Keratinocyte (primary cell): ENCODE results near the gene COIL. TPM values are rescaled to one million over a fixed set of nuclear protein-coding genes. Genes with fewer than 3 reads are reported as not detected.

Experiments used
- DNase-seq: peaks from one replicate; pipeline ENCODE4 v3.0.0-alpha.2; 2011; ENCODE audit warnings: low read depth, missing footprints, low spot score
- FAIRE-seq: peaks from 2 replicates; lab custom pipeline; 2011; peaks lifted over from hg19 to GRCh38; lab: Jason Lieb, UNC
- H2AFZ ChIP-seq: 2 replicates; pipeline ENCODE4 v1.6.0; 2012; ENCODE audit warnings: low read length, control low read depth, inconsistent platforms; ENCODE audit not compliant: control insufficient read depth
- H3K27ac ChIP-seq: 2 replicates; pipeline ENCODE4 v1.5.1; 2011; ENCODE audit warnings: low read length; ENCODE audit not compliant: control insufficient read depth, insufficient read depth
- H3K27me3 ChIP-seq: 3 replicates; pipeline ENCODE4 v1.6.0; 2011; ENCODE audit warnings: low read length; ENCODE audit not compliant: control insufficient read depth, insufficient read depth; ENCODE audit errors: extremely low read depth
- H3K36me3 ChIP-seq, 2 experiments: 2 replicates in 1 of 2; 3 replicates in 1 of 2; pipeline ENCODE4 v1.5.1; 2011; ENCODE audit warnings: low read length in 2 of 2, mild to moderate bottlenecking in 1 of 2; ENCODE audit not compliant: control insufficient read depth in 2 of 2, insufficient read depth in 2 of 2; ENCODE audit errors: extremely low read depth in 1 of 2
- H3K4me1 ChIP-seq: 3 replicates; pipeline ENCODE4 v1.5.1; 2011; ENCODE audit warnings: low read length; ENCODE audit not compliant: control insufficient read depth, insufficient read depth; ENCODE audit errors: extremely low read depth
- H3K4me2 ChIP-seq: 3 replicates; pipeline ENCODE4 v1.6.0; 2011; ENCODE audit warnings: low read depth, low read length; ENCODE audit not compliant: control insufficient read depth, insufficient read depth; ENCODE audit errors: extremely low read depth
- H3K4me3 ChIP-seq, 3 experiments: fragments of 200-600 bp in 1 of 3; sonication (generic) in 1 of 3; 2 replicates in 2 of 3; 3 replicates in 1 of 3; pipeline ENCODE4 v1.5.1; 2011 to 2016; ENCODE audit warnings: low read length in 3 of 3, mild to moderate bottlenecking in 3 of 3, control low read depth in 2 of 3, inconsistent platforms in 1 of 3, low read depth in 1 of 3, mixed read lengths in 1 of 3, mixed run types in 1 of 3, moderate library complexity in 1 of 3; ENCODE audit not compliant: control insufficient read depth in 2 of 3, insufficient read depth in 2 of 3; ENCODE audit errors: extremely low read depth in 1 of 3
- H3K79me2 ChIP-seq: 2 replicates; pipeline ENCODE4 v1.6.0; 2012; ENCODE audit warnings: low read length; ENCODE audit not compliant: control insufficient read depth, insufficient read depth
- H3K9ac ChIP-seq: 3 replicates; pipeline ENCODE4 v1.6.0; 2011; ENCODE audit warnings: low read length; ENCODE audit not compliant: control insufficient read depth, insufficient read depth; ENCODE audit errors: extremely low read depth
- H3K9me1 ChIP-seq: 3 replicates; pipeline ENCODE4 v1.6.0; 2011; ENCODE audit warnings: low read length; ENCODE audit not compliant: control insufficient read depth, insufficient read depth; ENCODE audit errors: extremely low read depth
- H3K9me3 ChIP-seq: 2 replicates; pipeline ENCODE4 v1.5.1; 2012; ENCODE audit warnings: low read depth, low read length; ENCODE audit not compliant: control insufficient read depth
- H4K20me1 ChIP-seq: 3 replicates; pipeline ENCODE4 v1.6.0; 2011; ENCODE audit warnings: low read length; ENCODE audit not compliant: control insufficient read depth, insufficient read depth; ENCODE audit errors: extremely low read depth
- CTCF ChIP-seq, 3 experiments: IDR thresholded peaks in 1 of 3; conservative IDR thresholded peaks in 1 of 3; optimal IDR thresholded peaks in 1 of 3; 2 replicates in 2 of 3; 3 replicates in 1 of 3; pipeline versions ENCODE3 to v1.5.1; 2011; ENCODE audit warnings: low read length in 3 of 3, mild to moderate bottlenecking in 3 of 3, moderate library complexity in 2 of 3, control low read depth in 1 of 3, inconsistent platforms in 1 of 3; ENCODE audit not compliant: insufficient read depth in 2 of 3; ENCODE audit errors: extremely low read depth in 1 of 3
- EZH2 ChIP-seq: IDR thresholded peaks from one replicate; pipeline ENCODE4 v1.6.1; 2012; ENCODE audit warnings: inconsistent platforms, mild to moderate bottlenecking, low read length, moderate library complexity
- dilution Hi-C: fragments of 300-500 bp; cut with MboI; formaldehyde crosslinking; loops from one replicate; pipeline ENCODE4 v1.7.0; 2020; ENCODE audit warnings: low sequenced_read_pairs; ENCODE audit not compliant: extremely low pct_ligation_motif_present
- polyA plus RNA-seq, 5 experiments: library from polyadenylated mRNA; depleted of rRNA in 3 of 5; stranded (reverse) in 3 of 5; stranded (forward) in 1 of 5; unstranded in 1 of 5; fragments of >200 nt; gene quantifications; 1 replicate in 1 of 5; 2 replicates in 3 of 5; 3 replicates in 1 of 5; pipeline versions ENCODE4 v1.2.1 to v1.2.3, GENCODE V29; 2011 to 2012; ENCODE audit warnings: missing spikeins in 2 of 5, low read depth in 1 of 5, low replicate concordance in 1 of 5

The COIL gene
- polyA plus RNA-seq, 1 donor (not counting 4 experiments of a cell fraction or from before 2014, with no cell fraction given): 11.6 TPM

- FAIRE-seq: no peak
- Histone ChIP-seq H3K9ac (peak overlapping the region; percentile 97), H3K36me3 (peaks cover 0 to 15% of the 10 kb centered on the region in 2 experiments), H3K9me3 (no peaks in the 10 kb centered on the region), H4K20me1 (no peaks in the 10 kb centered on the region), H3K79me2 (peaks cover 43% of the 10 kb centered on the region), H3K27me3 (no peaks in the 10 kb centered on the region), H3K4me3 (peak overlapping the region; percentile 85 to 97 (median 93)), H2AFZ (no peak overlapping the region), H3K4me2 (peak overlapping the region; percentile 86), H3K9me1 (no peaks in the 10 kb centered on the region), H3K27ac (peak overlapping the region; percentile 93), H3K4me1 (peaks cover 27% of the 10 kb centered on the region)
- DNase-seq: no peak
- no peak for TF ChIP-seq CTCF (optimal IDR thresholded peaks at IDR 0.05 in 1 of 3, IDR thresholded peaks at IDR 0.05 in 1 of 3, conservative IDR thresholded peaks at IDR 0.05 in 1 of 3; ENCODE audit: extremely low read depth in 1 of 3, insufficient read depth in 2 of 3, low read length in 3 of 3)
- dilution Hi-C loops: no loop called here
These were observed 46.1 kb downstream of the COIL start for GRCh38 chr17:56914581-56915273.

GRCh38 chr17:56913867-56914580, 46.8 kb downstream of the COIL start, which contains the start of gene TRIM25:
Gene TRIM25 (minus strand): TSS chr17:56914049. CDS start chr17:56913988, 61 bp downstream.
- peaks cover 47% of the 10 kb centered on the region for H3K79me2 ChIP-seq
- H3K36me3 ChIP-seq: peaks cover 0 to 17% of the 10 kb centered on the region in 2 experiments
- peak within 1 kb of the TSS; percentile 97 for H3K9ac ChIP-seq
- peak within 1 kb of the TSS; percentile 93 for H3K27ac ChIP-seq
- H3K4me3 ChIP-seq: peak within 1 kb of the TSS; percentile 85 to 97 (median 93)
- no peaks in the 10 kb centered on the region for H3K9me3 ChIP-seq
- H3K4me2 ChIP-seq: peak within 1 kb of the TSS; percentile 97
- dilution Hi-C loops: no loop called here
- H3K4me1 ChIP-seq: peaks cover 30% of the 10 kb centered on the region
- H4K20me1 ChIP-seq: no peaks in the 10 kb centered on the region
- FAIRE-seq (no peak), DNase-seq (no peak)
- TF ChIP-seq CTCF (optimal IDR thresholded peaks at IDR 0.05 in 1 of 3, IDR thresholded peaks at IDR 0.05 in 1 of 3, conservative IDR thresholded peaks at IDR 0.05 in 1 of 3; ENCODE audit: extremely low read depth in 1 of 3, insufficient read depth in 2 of 3, low read length in 3 of 3): no peak
- TF ChIP-seq EZH2: no peak
- peak within 1 kb of the TSS; percentile 92 for H2AFZ ChIP-seq
- H3K27me3 ChIP-seq: no peaks in the 10 kb centered on the region
- H3K9me1 ChIP-seq: no peaks in the 10 kb centered on the region
